ENCODE results near the gene LAMTOR4.
"Not testable (repeated sequence)": the region's sequence is repeated elsewhere in the genome, so short reads cannot be mapped to it uniquely, and the experiment has no call there.

The LAMTOR4 gene

DNA sequence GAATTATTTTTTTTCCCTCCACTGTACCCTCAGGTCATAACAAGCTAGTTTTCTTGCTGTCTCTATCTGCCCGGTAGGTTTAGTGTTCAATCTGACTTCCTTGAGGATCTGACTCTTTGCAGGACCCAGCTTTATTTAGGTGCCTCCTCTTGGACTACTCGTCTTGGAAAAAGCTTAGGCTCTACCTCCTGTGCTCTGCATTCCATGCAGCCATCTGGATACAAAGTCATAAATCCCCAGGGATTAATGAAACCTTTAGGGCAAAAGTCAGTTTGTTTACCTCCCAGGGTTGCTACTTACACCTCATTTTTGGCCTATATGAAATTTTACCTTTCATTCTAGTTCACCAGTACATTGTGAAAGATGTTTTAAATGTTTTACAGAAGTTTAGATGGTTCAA is 37.0 kb downstream of the LAMTOR4 start:
- no peak overlapping the region for H3K9ac ChIP-seq (ENCODE audit: low read depth in 1 of 2, low read length in 2 of 2)
- H3K27ac ChIP-seq (ENCODE audit: low read depth, low read length): no peak overlapping the region
- no peaks in the 10 kb centered on the region for H3K36me3 ChIP-seq (ENCODE audit: control insufficient read depth in 1 of 2, insufficient read depth in 2 of 2, low read length in 2 of 2)
- H3K27me3 ChIP-seq (ENCODE audit: control insufficient read depth in 1 of 2, insufficient read depth in 2 of 2, low read length in 2 of 2): no peaks in the 10 kb centered on the region
- no peak overlapping the region for H3K4me3 ChIP-seq (ENCODE audit: low read depth in 1 of 2, low read length in 2 of 2)
- H3K4me1 ChIP-seq (ENCODE audit: control insufficient read depth in 1 of 2, insufficient read depth in 2 of 2, low read length in 2 of 2): no peaks in the 10 kb centered on the region
- H3K9me3 ChIP-seq (ENCODE audit: control insufficient read depth in 1 of 2, low read length in 2 of 2): no peaks in the 10 kb centered on the region

DNA sequence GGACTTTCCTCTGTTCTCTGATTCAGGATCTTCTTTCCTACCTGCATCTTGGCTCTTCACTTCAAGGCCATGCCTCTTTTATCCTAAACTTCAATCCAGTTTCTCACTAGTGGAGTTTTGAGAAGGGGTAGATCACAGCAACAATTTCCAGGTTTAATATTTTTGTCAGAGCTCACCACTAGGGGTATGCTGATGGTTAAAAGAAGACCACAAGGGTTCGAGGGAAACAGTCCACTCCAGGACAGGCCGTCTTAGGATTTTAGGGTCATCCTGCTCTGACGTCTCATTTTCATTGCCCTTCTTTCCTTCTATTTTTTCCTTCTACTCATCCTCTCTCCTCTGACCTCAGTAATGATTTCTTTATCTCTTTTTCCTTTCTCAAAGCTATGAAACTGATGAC is 40.3 kb downstream of the LAMTOR4 start:
- no peak overlapping the region for H3K27ac ChIP-seq (ENCODE audit: low read depth, low read length)
- H3K4me1 ChIP-seq (ENCODE audit: control insufficient read depth in 1 of 2, insufficient read depth in 2 of 2, low read length in 2 of 2): no peaks in the 10 kb centered on the region
- H3K9me3 ChIP-seq (ENCODE audit: control insufficient read depth in 1 of 2, low read length in 2 of 2): no peaks in the 10 kb centered on the region
- no peak overlapping the region for H3K9ac ChIP-seq (ENCODE audit: low read depth in 1 of 2, low read length in 2 of 2)
- H3K4me3 ChIP-seq (ENCODE audit: low read depth in 1 of 2, low read length in 2 of 2): no peak overlapping the region
- no peaks in the 10 kb centered on the region for H3K27me3 ChIP-seq (ENCODE audit: control insufficient read depth in 1 of 2, insufficient read depth in 2 of 2, low read length in 2 of 2)
- no peaks in the 10 kb centered on the region for H3K36me3 ChIP-seq (ENCODE audit: control insufficient read depth in 1 of 2, insufficient read depth in 2 of 2, low read length in 2 of 2)

GRCh38 chr7:100190048-100190711 is 41.5 kb downstream of the LAMTOR4 start:
- Histone ChIP-seq H3K4me1 (ENCODE audit: control insufficient read depth in 1 of 2, insufficient read depth in 2 of 2, low read length in 2 of 2) (no peaks in the 10 kb centered on the region), H3K36me3 (ENCODE audit: control insufficient read depth in 1 of 2, insufficient read depth in 2 of 2, low read length in 2 of 2) (no peaks in the 10 kb centered on the region), H3K27ac (ENCODE audit: low read depth, low read length) (no peak overlapping the region), H3K9ac (ENCODE audit: low read depth in 1 of 2, low read length in 2 of 2) (no peak overlapping the region), H3K4me3 (ENCODE audit: low read depth in 1 of 2, low read length in 2 of 2) (no peak overlapping the region), H3K9me3 (ENCODE audit: control insufficient read depth in 1 of 2, low read length in 2 of 2) (no peaks in the 10 kb centered on the region), H3K27me3 (ENCODE audit: control insufficient read depth in 1 of 2, insufficient read depth in 2 of 2, low read length in 2 of 2) (no peaks in the 10 kb centered on the region)

DNA sequence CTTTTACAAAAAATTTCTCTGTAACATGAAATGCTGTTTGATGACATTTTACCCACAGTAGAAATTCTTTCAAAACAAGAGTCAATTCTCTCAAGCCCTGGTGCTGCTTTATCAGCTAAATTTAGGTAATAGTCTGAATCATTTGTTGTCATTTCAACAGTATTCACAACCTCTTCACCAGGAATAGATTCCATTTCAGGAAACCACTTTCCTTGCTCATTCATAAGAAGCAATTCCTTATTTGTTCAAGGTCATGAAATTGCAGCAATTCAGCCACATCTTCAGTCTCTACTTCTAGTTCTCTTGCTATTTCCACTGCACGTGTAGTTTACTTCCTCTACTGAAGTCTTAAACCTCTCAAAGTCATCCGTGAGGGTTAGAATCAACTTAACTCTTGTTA is 43.1 kb downstream of the LAMTOR4 start:
- Histone ChIP-seq H3K36me3 (ENCODE audit: control insufficient read depth in 1 of 2, insufficient read depth in 2 of 2, low read length in 2 of 2) (no peaks in the 10 kb centered on the region), H3K9me3 (ENCODE audit: control insufficient read depth in 1 of 2, low read length in 2 of 2) (no peaks in the 10 kb centered on the region), H3K27me3 (ENCODE audit: control insufficient read depth in 1 of 2, insufficient read depth in 2 of 2, low read length in 2 of 2) (no peaks in the 10 kb centered on the region), H3K4me1 (ENCODE audit: control insufficient read depth in 1 of 2, insufficient read depth in 2 of 2, low read length in 2 of 2) (no peaks in the 10 kb centered on the region), H3K27ac (ENCODE audit: low read depth, low read length) (no peak overlapping the region), H3K9ac (ENCODE audit: low read depth in 1 of 2, low read length in 2 of 2) (no peak overlapping the region), H3K4me3 (ENCODE audit: low read depth in 1 of 2, low read length in 2 of 2) (no peak overlapping the region)

DNA sequence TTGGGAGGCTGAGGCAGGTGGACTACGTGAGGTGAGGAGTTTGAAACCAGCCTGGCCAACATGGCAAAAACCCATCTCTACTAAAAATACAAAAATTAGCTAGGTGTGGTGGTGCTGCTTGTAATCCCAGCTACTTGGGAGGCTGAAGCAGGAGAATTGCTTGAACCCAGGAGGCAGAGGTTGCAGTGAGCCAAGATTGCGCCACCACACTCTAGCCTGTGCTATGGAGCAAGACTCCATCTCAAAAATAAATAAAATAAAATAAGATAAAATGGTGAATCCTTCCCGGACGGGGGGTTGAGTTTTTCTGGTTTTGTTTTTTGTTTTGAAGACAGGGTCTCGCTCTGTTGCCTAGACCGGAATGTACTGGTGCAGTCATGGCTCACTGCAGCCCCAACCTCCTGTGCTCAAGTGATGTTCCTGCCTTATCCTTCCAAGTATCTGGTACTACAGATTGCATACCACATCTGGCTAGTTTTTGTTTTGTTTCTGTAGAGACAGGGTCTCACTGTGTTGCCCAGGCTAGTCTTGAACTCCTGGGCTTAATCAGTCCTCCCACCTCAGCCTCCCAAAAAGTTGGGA is 43.7 kb downstream of the LAMTOR4 start:
- H3K9me3 ChIP-seq (ENCODE audit: control insufficient read depth in 1 of 2, low read length in 2 of 2); H3K4me1 ChIP-seq (ENCODE audit: control insufficient read depth in 1 of 2, insufficient read depth in 2 of 2, low read length in 2 of 2); H3K36me3 ChIP-seq (ENCODE audit: control insufficient read depth in 1 of 2, insufficient read depth in 2 of 2, low read length in 2 of 2); H3K27me3 ChIP-seq (ENCODE audit: control insufficient read depth in 1 of 2, insufficient read depth in 2 of 2, low read length in 2 of 2); H3K27ac ChIP-seq (ENCODE audit: low read depth, low read length); H3K9ac ChIP-seq (ENCODE audit: low read depth in 1 of 2, low read length in 2 of 2); H3K4me3 ChIP-seq (ENCODE audit: low read depth in 1 of 2, low read length in 2 of 2): not testable (repeated sequence)

GRCh38 chr7:100192969-100193368 is 44.3 kb downstream of the LAMTOR4 start:
- H3K27me3 ChIP-seq (ENCODE audit: control insufficient read depth in 1 of 2, insufficient read depth in 2 of 2, low read length in 2 of 2): no peaks in the 10 kb centered on the region
- no peak overlapping the region for H3K4me3 ChIP-seq (ENCODE audit: low read depth in 1 of 2, low read length in 2 of 2)
- H3K27ac ChIP-seq (ENCODE audit: low read depth, low read length): no peak overlapping the region

GRCh38 chr7:100195222-100195621 is 46.5 kb downstream of the LAMTOR4 start:
- Histone ChIP-seq H3K9me3 (ENCODE audit: control insufficient read depth in 1 of 2, low read length in 2 of 2) (no peaks in the 10 kb centered on the region), H3K9ac (ENCODE audit: low read depth in 1 of 2, low read length in 2 of 2) (no peak overlapping the region), H3K4me3 (ENCODE audit: low read depth in 1 of 2, low read length in 2 of 2) (no peak overlapping the region), H3K27ac (ENCODE audit: low read depth, low read length) (no peak overlapping the region), H3K27me3 (ENCODE audit: control insufficient read depth in 1 of 2, insufficient read depth in 2 of 2, low read length in 2 of 2) (no peaks in the 10 kb centered on the region), H3K4me1 (ENCODE audit: control insufficient read depth in 1 of 2, insufficient read depth in 2 of 2, low read length in 2 of 2) (peaks cover 1 to 2% of the 10 kb centered on the region in 2 donors), H3K36me3 (ENCODE audit: control insufficient read depth in 1 of 2, insufficient read depth in 2 of 2, low read length in 2 of 2) (no peaks in the 10 kb centered on the region)

More at GRCh38 chr7:100192969-100193368, 44.3 kb downstream of the LAMTOR4 start:
- Histone ChIP-seq H3K9ac (ENCODE audit: low read depth in 1 of 2, low read length in 2 of 2) (no peak overlapping the region), H3K4me1 (ENCODE audit: control insufficient read depth in 1 of 2, insufficient read depth in 2 of 2, low read length in 2 of 2) (no peaks in the 10 kb centered on the region), H3K9me3 (ENCODE audit: control insufficient read depth in 1 of 2, low read length in 2 of 2) (no peaks in the 10 kb centered on the region), H3K36me3 (ENCODE audit: control insufficient read depth in 1 of 2, insufficient read depth in 2 of 2, low read length in 2 of 2) (no peaks in the 10 kb centered on the region)

- not testable (repeated sequence) for H3K9ac ChIP-seq (ENCODE audit: low read depth in 1 of 2, low read length in 2 of 2); H3K4me1 ChIP-seq (ENCODE audit: control insufficient read depth in 1 of 2, insufficient read depth in 2 of 2, low read length in 2 of 2)
Measured at GRCh38 chr7:100195901-100196322, 47.2 kb downstream of the LAMTOR4 start.

GRCh38 chr7:100198266-100198665 is 49.5 kb downstream of the LAMTOR4 start:
- Histone ChIP-seq H3K27ac (ENCODE audit: low read depth, low read length) (no peak overlapping the region), H3K4me3 (ENCODE audit: low read depth in 1 of 2, low read length in 2 of 2) (no peak overlapping the region), H3K36me3 (ENCODE audit: control insufficient read depth in 1 of 2, insufficient read depth in 2 of 2, low read length in 2 of 2) (no peaks in the 10 kb centered on the region), H3K9me3 (ENCODE audit: control insufficient read depth in 1 of 2, low read length in 2 of 2) (no peaks in the 10 kb centered on the region), H3K9ac (ENCODE audit: low read depth in 1 of 2, low read length in 2 of 2) (no peak overlapping the region), H3K27me3 (ENCODE audit: control insufficient read depth in 1 of 2, insufficient read depth in 2 of 2, low read length in 2 of 2) (no peaks in the 10 kb centered on the region), H3K4me1 (ENCODE audit: control insufficient read depth in 1 of 2, insufficient read depth in 2 of 2, low read length in 2 of 2) (peaks cover 6 to 10% of the 10 kb centered on the region in 2 donors)

More at GRCh38 chr7:100195901-100196322, 47.2 kb downstream of the LAMTOR4 start:
- H3K36me3 ChIP-seq (ENCODE audit: control insufficient read depth in 1 of 2, insufficient read depth in 2 of 2, low read length in 2 of 2); H3K27ac ChIP-seq (ENCODE audit: low read depth, low read length); H3K4me3 ChIP-seq (ENCODE audit: low read depth in 1 of 2, low read length in 2 of 2); H3K9me3 ChIP-seq (ENCODE audit: control insufficient read depth in 1 of 2, low read length in 2 of 2); H3K27me3 ChIP-seq (ENCODE audit: control insufficient read depth in 1 of 2, insufficient read depth in 2 of 2, low read length in 2 of 2): not testable (repeated sequence)

DNA sequence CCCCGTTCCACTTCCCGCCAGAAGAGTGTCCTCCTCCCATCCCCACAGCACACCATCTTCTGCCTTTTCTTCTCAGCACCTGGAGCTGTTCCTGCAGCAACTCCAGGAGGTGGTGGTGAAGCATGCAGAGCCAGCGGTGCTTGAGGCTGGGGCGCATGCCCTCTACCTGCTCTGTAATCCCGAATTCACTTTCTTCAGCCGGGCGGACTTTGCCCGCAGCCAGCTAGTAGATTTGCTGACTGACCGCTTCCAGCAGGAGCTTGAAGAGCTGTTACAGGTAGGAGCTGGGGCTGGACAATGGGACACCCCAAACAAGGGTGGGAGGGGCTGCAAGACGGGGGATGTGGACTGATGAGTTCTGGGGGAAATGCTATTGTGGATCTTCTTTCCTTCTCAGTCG is 52.0 kb downstream of the LAMTOR4 start:
- no peak overlapping the region for H3K9ac ChIP-seq (ENCODE audit: low read depth in 1 of 2, low read length in 2 of 2)
- H3K4me3 ChIP-seq (ENCODE audit: low read depth in 1 of 2, low read length in 2 of 2): no peak overlapping the region
- H3K4me1 ChIP-seq (ENCODE audit: control insufficient read depth in 1 of 2, insufficient read depth in 2 of 2, low read length in 2 of 2): peaks cover 6 to 10% of the 10 kb centered on the region in 2 donors
- H3K27ac ChIP-seq (ENCODE audit: low read depth, low read length): no peak overlapping the region
- no peaks in the 10 kb centered on the region for H3K36me3 ChIP-seq (ENCODE audit: control insufficient read depth in 1 of 2, insufficient read depth in 2 of 2, low read length in 2 of 2)
- no peaks in the 10 kb centered on the region for H3K27me3 ChIP-seq (ENCODE audit: control insufficient read depth in 1 of 2, insufficient read depth in 2 of 2, low read length in 2 of 2)
- H3K9me3 ChIP-seq (ENCODE audit: control insufficient read depth in 1 of 2, low read length in 2 of 2): no peaks in the 10 kb centered on the region
